GM23338 (cell line): ENCODE measurements around the gene MAP4K4.

Source experiments
- CREB1 ChIP-seq: fragments of 250-450 bp; sonication (Bioruptor Pico); IDR thresholded peaks from 2 replicates; pipeline ENCODE4 v1.5.0; 2020; ENCODE audit warnings: low read depth, mild to moderate bottlenecking, moderate library complexity
- EZH2 ChIP-seq: fragments of 200-600 bp; sonication (generic); IDR thresholded peaks from one replicate; pipeline ENCODE4 v1.8.0; 2017; ENCODE audit warnings: antibody characterized with exemption, mild to moderate bottlenecking, low read depth; ENCODE audit not compliant: unreplicated experiment
- EZH2phosphoT487 ChIP-seq: fragments of 200-600 bp; sonication (generic); IDR thresholded peaks from one replicate; pipeline ENCODE4 v1.8.1; 2018; ENCODE audit warnings: antibody characterized with exemption; ENCODE audit not compliant: unreplicated experiment
- NANOG ChIP-seq: IDR thresholded peaks from 2 replicates; pipeline ENCODE4 v1.6.1; 2016; ENCODE audit warnings: antibody characterized with exemption, borderline replicate concordance
- POLR2AphosphoS5 ChIP-seq: IDR thresholded peaks from 2 replicates; pipeline ENCODE4 v1.6.1; 2016; ENCODE audit warnings: antibody characterized with exemption, low read depth
- REST ChIP-seq: IDR thresholded peaks from one replicate; pipeline ENCODE4 v1.6.1; 2018; ENCODE audit warnings: antibody characterized with exemption; ENCODE audit not compliant: unreplicated experiment
- ZNF331 ChIP-seq: fragments of 250-450 bp; sonication (Bioruptor Pico); IDR thresholded peaks from 2 replicates; pipeline ENCODE4 v1.5.0; 2020; ENCODE audit warnings: low read depth, mild to moderate bottlenecking, moderate library complexity
- TF ChIP-seq, protein P1 (sequence below), 2 experiments: fragments of 200-600 bp in 1 of 2; sonication (generic) in 1 of 2; conservative IDR thresholded peaks; 2 replicates each; pipeline versions ENCODE4 v1.5.1 to v1.6.1; 2016 to 2017; ENCODE audit warnings: antibody characterized with exemption in 2 of 2, low read depth in 2 of 2, mild to moderate bottlenecking in 2 of 2, moderate library complexity in 1 of 2

- TF ChIP-seq EZH2 (no peak), CREB1 (no peak), POLR2AphosphoS5 (no peak), ZNF331 (CRISPR knock-in tag) (no peak), EZH2phosphoT487 (no peak), REST (no peak), NANOG (no peak)
- TF ChIP-seq, protein P1, sequence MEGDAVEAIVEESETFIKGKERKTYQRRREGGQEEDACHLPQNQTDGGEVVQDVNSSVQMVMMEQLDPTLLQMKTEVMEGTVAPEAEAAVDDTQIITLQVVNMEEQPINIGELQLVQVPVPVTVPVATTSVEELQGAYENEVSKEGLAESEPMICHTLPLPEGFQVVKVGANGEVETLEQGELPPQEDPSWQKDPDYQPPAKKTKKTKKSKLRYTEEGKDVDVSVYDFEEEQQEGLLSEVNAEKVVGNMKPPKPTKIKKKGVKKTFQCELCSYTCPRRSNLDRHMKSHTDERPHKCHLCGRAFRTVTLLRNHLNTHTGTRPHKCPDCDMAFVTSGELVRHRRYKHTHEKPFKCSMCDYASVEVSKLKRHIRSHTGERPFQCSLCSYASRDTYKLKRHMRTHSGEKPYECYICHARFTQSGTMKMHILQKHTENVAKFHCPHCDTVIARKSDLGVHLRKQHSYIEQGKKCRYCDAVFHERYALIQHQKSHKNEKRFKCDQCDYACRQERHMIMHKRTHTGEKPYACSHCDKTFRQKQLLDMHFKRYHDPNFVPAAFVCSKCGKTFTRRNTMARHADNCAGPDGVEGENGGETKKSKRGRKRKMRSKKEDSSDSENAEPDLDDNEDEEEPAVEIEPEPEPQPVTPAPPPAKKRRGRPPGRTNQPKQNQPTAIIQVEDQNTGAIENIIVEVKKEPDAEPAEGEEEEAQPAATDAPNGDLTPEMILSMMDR (conservative IDR thresholded peaks at IDR 0.05; ENCODE audit: low read depth in 2 of 2) = no peak
These were observed 53.2 kb downstream of the MAP4K4 start for GRCh38 chr2:101750688-101751087.
